H9 (cell line): Measurements from ENCODE around the gene PODNL1. TPM values are rescaled to one million over a fixed set of nuclear protein-coding genes. Genes with fewer than 3 reads are reported as not detected.

Experiments used
- DNase-seq: peaks from one replicate; pipeline ENCODE4 v3.0.0-alpha.2; 2017
- H2AFZ ChIP-seq: one replicate; pipeline ENCODE4 v1.6.1; 2013; ENCODE audit warnings: mild to moderate bottlenecking, low read length, control low read depth, moderate library complexity
- H2AK5ac ChIP-seq: 2 replicates; pipeline ENCODE4 v1.6.1; 2013; ENCODE audit warnings: low read length, control low read depth, mixed read lengths; ENCODE audit not compliant: insufficient read length
- H2BK120ac ChIP-seq: one replicate; pipeline ENCODE4 v1.6.1; 2013; ENCODE audit warnings: low read depth, mild to moderate bottlenecking, low read length, control low read depth, inconsistent platforms; ENCODE audit not compliant: poor library complexity, severe bottlenecking
- H2BK12ac ChIP-seq: 2 replicates; pipeline ENCODE4 v1.6.1; 2013; ENCODE audit warnings: low read length, control low read depth, mixed read lengths, low read depth; ENCODE audit not compliant: insufficient read length
- H2BK15ac ChIP-seq: 2 replicates; pipeline ENCODE4 v1.6.1; 2013; ENCODE audit warnings: low read depth, low read length, control low read depth
- H2BK20ac ChIP-seq: one replicate; pipeline ENCODE4 v1.6.1; 2013; ENCODE audit warnings: low read depth, mild to moderate bottlenecking, low read length, control low read depth, inconsistent platforms; ENCODE audit not compliant: poor library complexity, severe bottlenecking
- H2BK5ac ChIP-seq: 2 replicates; pipeline ENCODE4 v1.6.1; 2013; ENCODE audit warnings: low read length, control low read depth, mixed read lengths; ENCODE audit not compliant: insufficient read length
- H3K14ac ChIP-seq: 2 replicates; pipeline ENCODE4 v1.6.1; 2013; ENCODE audit warnings: low read length, control low read depth; ENCODE audit not compliant: insufficient read depth
- H3K18ac ChIP-seq: 2 replicates; pipeline ENCODE4 v1.6.1; 2013; ENCODE audit warnings: low read depth, mild to moderate bottlenecking, mixed read lengths, low read length, control low read depth; ENCODE audit not compliant: insufficient read length
- H3K23ac ChIP-seq: 2 replicates; pipeline ENCODE4 v1.6.1; 2013; ENCODE audit warnings: low read length, control low read depth, mixed read lengths, low read depth; ENCODE audit not compliant: insufficient read length
- H3K23me2 ChIP-seq: 2 replicates; pipeline ENCODE4 v1.6.1; 2013; ENCODE audit warnings: low read depth, mild to moderate bottlenecking, mixed read lengths, low read length, control low read depth; ENCODE audit not compliant: insufficient read length, poor library complexity, severe bottlenecking
- H3K27ac ChIP-seq: 2 replicates; pipeline ENCODE4 v1.5.1; 2013; ENCODE audit warnings: low read length, control low read depth, mixed read lengths, low read depth; ENCODE audit not compliant: insufficient read length
- H3K27me3 ChIP-seq: 2 replicates; pipeline ENCODE4 v1.6.1; 2013; ENCODE audit warnings: low read length, control low read depth, inconsistent platforms; ENCODE audit not compliant: insufficient read depth
- H3K4ac ChIP-seq: 2 replicates; pipeline ENCODE4 v1.6.1; 2013; ENCODE audit warnings: low read depth, mild to moderate bottlenecking, control low read depth, inconsistent platforms, low read length, moderate library complexity
- H3K4me1 ChIP-seq: 2 replicates; pipeline ENCODE4 v1.6.1; 2013; ENCODE audit warnings: low read length, control low read depth, inconsistent platforms; ENCODE audit not compliant: insufficient read depth
- H3K4me2 ChIP-seq: 2 replicates; pipeline ENCODE4 v1.6.1; 2013; ENCODE audit warnings: low read length, control low read depth, mixed read lengths; ENCODE audit not compliant: insufficient read length, insufficient read depth
- H3K56ac ChIP-seq: 2 replicates; pipeline ENCODE4 v1.6.1; 2013; ENCODE audit warnings: low read depth, mild to moderate bottlenecking, mixed read lengths, low read length, control low read depth; ENCODE audit not compliant: insufficient read length
- H3K79me1 ChIP-seq: 2 replicates; pipeline ENCODE4 v1.6.1; 2013; ENCODE audit warnings: low read depth, mild to moderate bottlenecking, moderate library complexity, low read length, control low read depth, inconsistent platforms; ENCODE audit not compliant: insufficient read depth, poor library complexity, severe bottlenecking
- H3K79me2 ChIP-seq: 2 replicates; pipeline ENCODE4 v1.6.1; 2013; ENCODE audit warnings: low read length, control low read depth, inconsistent platforms; ENCODE audit not compliant: insufficient read depth
- H3K9ac ChIP-seq: 2 replicates; pipeline ENCODE4 v1.6.1; 2013; ENCODE audit warnings: low read length, control low read depth, mixed read lengths; ENCODE audit not compliant: insufficient read length; ENCODE audit errors: extremely low read depth
- H3K9me3 ChIP-seq: one replicate; pipeline ENCODE4 v1.6.1; 2013; ENCODE audit warnings: low read depth, low read length, inconsistent platforms; ENCODE audit not compliant: control insufficient read depth
- H3T11ph ChIP-seq: one replicate; pipeline ENCODE4 v1.6.1; 2013; ENCODE audit warnings: mild to moderate bottlenecking, low read length, control low read depth, inconsistent platforms
- H4K20me1 ChIP-seq: one replicate; pipeline ENCODE4 v1.6.1; 2013; ENCODE audit not compliant: control insufficient read depth, insufficient read length, insufficient read depth
- H4K5ac ChIP-seq: 2 replicates; pipeline ENCODE4 v1.6.1; 2013; ENCODE audit warnings: low read depth, mild to moderate bottlenecking, mixed read lengths, low read length, control low read depth; ENCODE audit not compliant: insufficient read length
- H4K8ac ChIP-seq: replicated peaks from 2 replicates; pipeline ENCODE4 v1.6.1; 2013; ENCODE audit warnings: low read length, control low read depth, mixed read lengths, low read depth; ENCODE audit not compliant: insufficient read length
- H4K91ac ChIP-seq: 2 replicates; pipeline ENCODE4 v1.6.1; 2013; ENCODE audit warnings: low read depth, mild to moderate bottlenecking, moderate library complexity, mixed read lengths, low read length, control low read depth; ENCODE audit not compliant: insufficient read length
- H3K27ac Mint-ChIP-seq, 3 experiments: 2 replicates in 2 of 3; 3 replicates in 1 of 3; pipeline ENCODE4 v1.8.0; 2020 to 2021; ENCODE audit warnings: mixed read lengths in 3 of 3, mild to moderate bottlenecking in 1 of 3, moderate library complexity in 1 of 3
- H3K27me3 Mint-ChIP-seq: 2 replicates; pipeline ENCODE4 v1.8.0; 2021; ENCODE audit warnings: low read depth, mild to moderate bottlenecking, moderate library complexity, mixed read lengths
- H3K36me3 Mint-ChIP-seq, 3 experiments: 2 replicates in 2 of 3; 3 replicates in 1 of 3; pipeline ENCODE4 v1.8.0; 2020 to 2021; ENCODE audit warnings: low read depth in 3 of 3, mixed read lengths in 3 of 3; ENCODE audit not compliant: insufficient read depth in 1 of 3
- H3K4me1 Mint-ChIP-seq, 2 experiments: 2 replicates each; pipeline ENCODE4 v1.8.0; 2020; ENCODE audit warnings: mixed read lengths in 2 of 2
- H3K4me3 Mint-ChIP-seq, 2 experiments: 2 replicates in 1 of 2; 3 replicates in 1 of 2; pipeline ENCODE4 v1.8.0; 2020 to 2021; ENCODE audit warnings: mild to moderate bottlenecking in 2 of 2, mixed read lengths in 2 of 2, moderate library complexity in 1 of 2
- H3K9me3 Mint-ChIP-seq, 2 experiments: 2 replicates in 1 of 2; 3 replicates in 1 of 2; pipeline ENCODE4 v1.8.0; 2020; ENCODE audit warnings: mild to moderate bottlenecking in 2 of 2, mixed read lengths in 2 of 2, moderate library complexity in 1 of 2
- CTCF ChIP-seq: fragments of 200-600 bp; sonication (generic); conservative IDR thresholded peaks from 3 replicates; pipeline ENCODE4 v1.8.0; 2021; ENCODE audit warnings: antibody characterized with exemption, mild to moderate bottlenecking
- WGBS: extraction: QIAGEN DNeasy Blood & Tissue Kit; methylation state at CpG from one replicate; pipeline ENCODE4 v1.1.7; 2013; ENCODE audit warnings: missing lambda C conversion rate, low lambda C conversion rate, mixed read lengths; ENCODE audit not compliant: insufficient read length; ENCODE audit errors: extremely low coverage; 5-methylcytosine and 5-hydroxymethylcytosine counted together
- total RNA-seq: library from RNA; stranded (reverse); gene quantifications from 2 replicates; pipeline ENCODE4 v1.2.1, GENCODE V29; 2021

The PODNL1 gene
- total RNA-seq, 1 experiment from 2014 or later, result 0.68 TPM

DNA sequence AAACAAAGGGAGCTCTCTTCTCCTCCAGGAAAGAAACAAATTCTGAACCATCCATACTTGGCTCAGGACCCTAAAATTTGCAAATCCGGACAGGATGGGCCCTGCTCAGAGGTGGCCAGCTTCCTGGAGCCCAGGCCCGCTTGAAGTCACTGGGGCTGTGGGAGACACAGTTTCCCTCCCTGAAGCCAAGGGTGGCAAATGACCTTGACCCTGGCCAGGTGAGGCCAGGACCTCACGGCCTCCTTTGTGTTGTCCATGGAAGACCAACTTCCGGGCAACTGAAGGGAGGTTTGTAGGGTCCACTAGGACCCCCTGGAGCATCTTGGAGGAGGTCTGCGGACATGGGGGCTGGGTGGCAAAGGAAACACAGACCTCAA is 55.8 kb downstream of the PODNL1 start:
- Histone ChIP-seq H2AFZ (no peak overlapping the region), H3K4me1 (peaks cover 3% of the 10 kb centered on the region; the same call in 1 of the 2 replicates), H4K5ac (no peak overlapping the region), H2BK15ac (no peak overlapping the region), H3K4me2 (no peak overlapping the region), H3K4ac (no peak overlapping the region), H3K56ac (no peak overlapping the region), H2BK5ac (no peak overlapping the region), H4K91ac (no peak overlapping the region), H3T11ph (no peak overlapping the region), H3K79me2 (no peaks in the 10 kb centered on the region), H2BK20ac (no peak overlapping the region), H2BK12ac (no peak overlapping the region), H2AK5ac (no peak overlapping the region), H4K8ac (no peak overlapping the region), H3K9ac (no peak overlapping the region), H2BK120ac (no peak overlapping the region), H3K27me3 (no peaks in the 10 kb centered on the region), H3K27ac (no peak overlapping the region), H3K18ac (no peak overlapping the region), H3K23me2 (peaks cover 3% of the 10 kb centered on the region), H4K20me1 (no peaks in the 10 kb centered on the region), H3K14ac (no peak overlapping the region), H3K9me3 (no peaks in the 10 kb centered on the region), H3K23ac (no peak overlapping the region), H3K79me1 (no peaks in the 10 kb centered on the region)
- no peak for TF ChIP-seq CTCF
- Mint-ChIP-seq H3K4me1 (peaks cover 20 to 27% of the 10 kb centered on the region in 2 experiments), H3K36me3 (no peaks in the 10 kb centered on the region), H3K9me3 (no peaks in the 10 kb centered on the region; a peak in 1 of 5 replicates), H3K27me3 (peaks cover 18% of the 10 kb centered on the region), H3K27ac (no peak overlapping the region), H3K4me3 (no peak overlapping the region)
- DNase-seq, result no peak
- WGBS, result no CpG with 5 or more reads among the region's 5 CpGs
